HG03139 (cell line): ENCODE data around the gene CALN1.

ENCODE experiments used
- ATAC-seq: cut with Tn5 transposase; IDR thresholded peaks from one replicate; pipeline ENCODE4 v1.9.1; 2021; ENCODE audit not compliant: unreplicated experiment

CALN1 gene

GRCh38 chr7:72196176-72196575 is 216.0 kb downstream of the CALN1 start:
- no peak for ATAC-seq

- ATAC-seq, result no peak
Measured at GRCh38 chr7:72190919-72191318, 221.2 kb downstream of the CALN1 start.

DNA sequence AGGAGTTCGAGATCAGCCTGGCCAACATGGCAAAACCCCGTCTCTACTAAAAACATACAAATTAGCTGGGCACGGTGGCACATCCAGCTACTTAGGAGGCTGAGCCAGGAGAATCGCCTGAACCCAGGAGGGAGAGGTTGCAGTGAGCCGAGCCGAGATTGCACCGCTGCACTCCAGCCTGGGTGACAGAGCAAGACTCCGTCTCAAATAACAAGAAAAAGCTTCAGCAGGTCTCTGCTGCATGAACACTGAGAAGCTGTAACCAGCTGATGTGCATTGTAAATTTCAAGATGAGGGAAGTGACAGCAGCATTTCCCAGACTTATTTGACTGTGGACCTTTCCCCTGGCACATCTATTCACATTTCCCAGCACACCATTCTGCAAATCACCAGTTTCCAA is 222.0 kb downstream of the CALN1 start:
- no peak for ATAC-seq

GRCh38 chr7:72187179-72187578 is 225.0 kb downstream of the CALN1 start:
- no peak for ATAC-seq

DNA sequence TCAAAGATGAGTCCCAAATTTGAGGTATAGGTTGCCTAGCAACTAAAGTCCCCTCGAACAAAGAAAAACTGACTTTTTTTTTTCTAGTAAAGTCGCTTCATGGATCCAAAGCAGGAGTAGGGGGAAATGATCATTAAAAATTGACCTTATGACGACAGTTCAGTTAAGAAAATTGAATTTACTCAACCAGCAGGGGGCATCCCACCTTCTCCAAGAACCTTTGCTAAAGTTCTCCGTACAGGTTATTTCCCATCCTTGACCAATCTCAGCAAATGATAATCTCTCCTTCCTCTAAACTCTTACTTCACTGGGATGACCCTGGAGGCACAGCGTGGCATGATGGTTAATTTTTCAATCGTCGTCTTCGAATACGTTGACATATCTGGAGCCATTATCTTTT is 228.3 kb downstream of the CALN1 start:
- ATAC-seq, result no peak

- ATAC-seq, result no peak
Measured at GRCh38 chr7:72182036-72182435, 230.1 kb downstream of the CALN1 start.

DNA sequence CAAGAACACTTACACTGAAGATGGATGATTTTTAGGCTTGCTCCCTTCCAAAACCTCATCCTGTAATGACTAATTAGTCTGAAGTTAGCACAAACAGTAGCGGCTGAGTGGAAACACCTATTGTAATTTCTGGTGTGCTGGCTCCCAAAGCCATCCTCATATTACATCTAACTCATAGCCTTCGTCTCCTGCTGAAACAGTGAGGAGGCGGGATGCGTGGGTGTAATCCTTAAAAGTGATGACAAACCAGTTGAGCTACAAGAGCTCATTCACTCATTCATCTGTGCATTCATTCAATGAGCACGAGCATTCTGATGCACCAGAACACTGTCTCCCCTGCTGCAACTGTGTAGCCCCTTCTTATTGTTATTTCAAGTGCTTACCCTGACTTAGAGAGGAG is 235.3 kb downstream of the CALN1 start:
- no peak for ATAC-seq

- ATAC-seq, result no peak
Measured at GRCh38 chr7:72170475-72170874, 241.7 kb downstream of the CALN1 start.

- ATAC-seq, result no peak
Measured at GRCh38 chr7:72163271-72163670, 248.9 kb downstream of the CALN1 start.

DNA sequence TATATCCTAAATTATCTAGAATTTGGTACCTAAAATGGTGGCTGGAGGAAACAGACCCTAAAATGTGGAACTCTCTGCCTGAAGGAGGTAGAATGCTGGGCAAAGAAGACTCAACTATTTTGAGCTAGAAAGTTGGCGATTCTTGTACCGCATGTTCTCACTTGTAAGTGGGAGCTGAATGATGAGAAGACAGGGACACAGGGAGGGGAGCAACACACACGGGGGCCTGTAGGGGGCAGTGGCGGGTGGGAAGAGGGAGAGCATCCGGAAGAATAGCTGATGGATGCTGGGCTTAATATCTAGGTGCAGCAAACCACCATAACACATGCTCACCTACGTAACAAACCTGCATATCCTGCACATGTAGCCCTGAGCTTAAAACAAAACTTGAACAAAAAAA is 250.6 kb downstream of the CALN1 start:
- ATAC-seq, result no peak

DNA sequence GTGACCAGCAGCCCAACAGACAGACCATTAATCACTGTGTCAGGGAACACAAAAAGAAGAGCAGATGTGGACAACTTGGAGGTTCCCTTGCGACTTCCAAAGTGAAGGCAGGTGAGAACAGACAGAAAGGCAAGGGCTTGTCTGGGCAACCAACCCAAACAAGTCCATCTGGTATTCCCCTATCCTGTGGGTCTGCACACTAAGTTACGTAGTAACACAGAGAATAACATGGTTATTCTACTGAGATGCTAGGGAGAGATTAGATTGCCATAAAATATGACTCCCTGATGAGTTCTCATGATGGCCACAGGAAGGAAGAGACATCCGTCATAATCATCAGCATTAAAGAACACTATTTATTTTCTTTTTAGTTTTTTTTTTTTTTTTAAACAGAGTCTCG is 252.2 kb downstream of the CALN1 start:
- ATAC-seq, result no peak

- no peak for ATAC-seq
Measured at GRCh38 chr7:72156671-72157070, 255.5 kb downstream of the CALN1 start.

DNA sequence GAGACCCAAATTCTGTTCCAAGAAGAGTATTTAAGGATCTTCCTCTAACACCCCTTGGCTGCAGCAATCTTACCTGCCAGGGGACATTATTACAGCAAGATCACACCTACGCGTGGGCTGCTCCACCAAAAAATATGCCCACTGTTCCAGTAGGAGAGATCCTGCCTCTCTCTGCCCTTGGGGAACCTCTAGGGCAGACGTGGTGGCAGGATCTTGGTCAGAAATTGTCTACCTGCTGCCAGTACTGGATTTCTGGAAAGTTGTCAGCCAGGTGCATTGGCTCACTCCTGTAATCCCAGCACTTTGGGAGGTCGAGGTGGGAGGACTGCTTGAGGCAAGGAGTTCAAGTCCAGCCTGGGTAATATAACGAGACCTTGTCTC is 259.0 kb downstream of the CALN1 start:
- no peak for ATAC-seq

GRCh38 chr7:72152161-72153131 is 259.7 kb downstream of the CALN1 start:
- ATAC-seq, result no peak

GRCh38 chr7:72140566-72140965 is 271.6 kb downstream of the CALN1 start:
- ATAC-seq, result no peak

DNA sequence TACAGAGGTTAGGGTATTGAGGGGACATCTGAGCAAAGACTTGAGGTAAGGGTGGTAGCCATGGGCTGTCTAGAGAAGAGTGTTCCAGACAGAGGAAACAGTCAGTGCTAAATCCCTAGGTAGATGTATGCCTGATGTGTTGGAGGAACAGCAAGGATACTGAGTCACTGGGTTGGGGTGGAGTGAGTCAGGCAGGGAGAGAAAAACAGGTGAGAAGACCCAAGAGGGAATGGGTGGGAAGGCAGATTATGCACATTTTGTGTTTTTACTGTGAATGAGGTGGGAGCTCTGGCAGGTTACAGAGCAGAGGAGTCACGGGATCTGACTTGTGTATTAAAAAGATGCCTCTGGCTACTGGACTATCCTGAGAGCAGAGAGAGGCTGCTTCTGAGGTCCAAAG is 285.0 kb downstream of the CALN1 start:
- no peak for ATAC-seq

DNA sequence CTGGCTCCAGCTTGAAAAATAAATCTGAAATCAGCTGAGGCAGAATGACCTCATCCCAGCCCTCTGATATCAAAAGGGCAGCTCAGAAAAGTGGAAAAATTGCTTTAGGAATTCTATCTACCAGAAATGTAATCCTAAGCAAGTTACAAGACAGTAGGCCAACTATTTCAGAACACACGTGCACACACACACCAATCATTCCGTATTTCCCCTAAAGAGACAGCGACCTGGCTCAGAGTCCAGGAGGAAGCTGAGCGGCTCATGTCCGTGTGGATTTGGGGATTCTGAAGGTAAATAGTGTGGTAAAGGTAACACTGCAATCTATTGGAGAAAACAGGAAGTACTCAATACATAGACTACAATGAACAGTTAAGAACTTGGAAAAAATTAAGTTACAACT is 288.2 kb downstream of the CALN1 start:
- ATAC-seq, result no peak

GRCh38 chr7:72118366-72118765 is 293.8 kb downstream of the CALN1 start:
- no peak for ATAC-seq

DNA sequence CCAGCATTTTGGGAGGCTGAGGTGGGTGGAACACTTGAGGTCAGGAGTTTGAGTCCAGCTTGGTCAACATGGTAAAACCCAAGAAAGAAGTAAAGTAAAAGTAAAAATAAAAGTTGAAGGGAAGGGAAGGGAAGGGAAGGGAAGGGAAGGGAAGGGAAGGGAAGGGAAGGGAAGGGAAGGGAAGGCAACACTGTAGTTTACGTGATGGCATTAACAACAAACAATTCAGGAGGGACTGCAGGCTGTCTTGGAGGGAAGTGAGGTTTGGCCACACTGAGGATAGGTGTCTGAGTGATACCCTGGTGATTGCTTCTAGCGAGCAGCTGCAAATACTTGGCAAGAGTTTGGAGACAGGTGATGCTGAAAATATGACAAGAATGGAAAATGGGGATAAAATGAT is 298.0 kb downstream of the CALN1 start:
- no peak for ATAC-seq

GRCh38 chr7:72112992-72113391 is 299.1 kb downstream of the CALN1 start:
- ATAC-seq, result no peak

DNA sequence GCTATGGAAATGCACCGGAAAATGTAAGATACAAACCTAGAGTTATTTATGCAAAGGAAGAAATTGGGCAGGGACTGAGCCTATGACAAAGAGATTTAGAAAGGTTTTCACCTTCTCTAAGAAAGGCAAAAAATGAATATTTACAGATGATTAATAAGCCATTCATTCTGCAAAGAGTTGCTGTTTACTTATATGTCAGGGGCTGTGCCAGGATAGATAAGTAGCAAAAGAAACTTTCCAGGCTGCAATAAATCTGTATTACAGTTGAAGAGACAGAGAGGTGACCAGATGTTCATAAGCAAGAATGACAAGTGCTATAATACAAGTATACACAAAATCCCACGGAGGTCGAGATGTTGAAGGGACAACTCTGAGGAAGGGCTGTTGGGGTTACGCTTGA is 299.6 kb downstream of the CALN1 start:
- ATAC-seq, result no peak

- no peak for ATAC-seq
Measured at GRCh38 chr7:72111086-72111485, 301.1 kb downstream of the CALN1 start.

- ATAC-seq, result no peak
Measured at GRCh38 chr7:72109566-72109965, 302.6 kb downstream of the CALN1 start.
